SIG-M5 treated with dmso at 0.1 percent for 504 hours (cell line): ENCODE measurements around the gene TRMT10C.
"Not testable (repeated sequence)": the region's sequence is repeated elsewhere in the genome, so short reads cannot be mapped to it uniquely, and the experiment has no call there.

Experiments used
- DNase-seq: peaks from one replicate; lab custom pipeline; 2025; ENCODE audit not compliant: unreplicated experiment; lab: John Stamatoyannopoulos, UW

TRMT10C gene

DNA sequence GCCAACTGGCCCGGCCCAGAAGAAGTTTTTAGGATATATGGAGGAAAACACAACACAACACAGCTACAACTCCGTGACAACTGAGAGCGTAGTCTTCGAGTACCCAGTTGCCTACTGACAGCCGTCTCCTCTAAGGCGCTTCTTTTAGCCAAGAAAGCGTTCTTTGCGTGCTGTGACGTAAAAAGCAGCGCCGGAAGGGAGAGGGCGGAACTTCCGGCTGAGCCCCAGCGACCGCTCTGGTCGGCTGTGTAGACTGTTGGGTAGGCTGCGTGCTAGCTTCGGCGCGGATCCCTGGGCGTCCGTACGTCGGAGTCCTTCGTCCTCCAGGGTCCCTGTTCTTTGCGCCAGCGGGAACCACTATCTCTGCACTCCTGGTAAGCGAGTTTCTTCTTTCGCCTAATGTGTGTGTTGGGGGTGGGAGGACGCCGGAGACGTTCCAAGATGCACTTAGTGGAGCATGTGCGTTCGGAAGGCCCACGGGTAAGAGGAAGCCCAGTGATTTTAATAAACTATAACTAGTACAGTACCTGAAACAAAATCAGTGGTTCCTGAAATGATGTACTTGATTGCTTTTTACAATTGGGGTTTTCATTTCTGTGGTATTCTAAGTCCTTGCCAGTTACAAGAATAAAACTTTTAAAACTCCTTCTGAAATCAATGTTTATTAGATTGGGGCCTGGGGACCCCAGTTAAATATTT is at the start of gene TRMT10C:
TRMT10C (plus strand) TSS at position 239 of the 699 bp plus-strand sequence. CDS start 2,914 bp downstream, outside the sequence.
- peak; percentile 94 for DNase-seq

DNA sequence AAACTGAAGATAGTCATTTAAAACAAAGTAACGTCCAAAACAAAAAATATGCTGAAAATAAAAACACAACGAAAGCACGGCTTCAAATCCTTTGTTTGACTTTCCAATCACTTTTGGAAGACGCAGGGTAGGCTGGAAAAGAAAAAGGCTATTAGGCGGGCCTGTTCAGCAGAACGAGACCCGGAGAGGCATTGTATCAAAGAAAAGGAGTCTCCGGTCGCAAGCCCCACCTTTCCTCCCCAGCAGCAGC is 49.3 kb upstream of the TRMT10C start:
- no peak for DNase-seq

DNA sequence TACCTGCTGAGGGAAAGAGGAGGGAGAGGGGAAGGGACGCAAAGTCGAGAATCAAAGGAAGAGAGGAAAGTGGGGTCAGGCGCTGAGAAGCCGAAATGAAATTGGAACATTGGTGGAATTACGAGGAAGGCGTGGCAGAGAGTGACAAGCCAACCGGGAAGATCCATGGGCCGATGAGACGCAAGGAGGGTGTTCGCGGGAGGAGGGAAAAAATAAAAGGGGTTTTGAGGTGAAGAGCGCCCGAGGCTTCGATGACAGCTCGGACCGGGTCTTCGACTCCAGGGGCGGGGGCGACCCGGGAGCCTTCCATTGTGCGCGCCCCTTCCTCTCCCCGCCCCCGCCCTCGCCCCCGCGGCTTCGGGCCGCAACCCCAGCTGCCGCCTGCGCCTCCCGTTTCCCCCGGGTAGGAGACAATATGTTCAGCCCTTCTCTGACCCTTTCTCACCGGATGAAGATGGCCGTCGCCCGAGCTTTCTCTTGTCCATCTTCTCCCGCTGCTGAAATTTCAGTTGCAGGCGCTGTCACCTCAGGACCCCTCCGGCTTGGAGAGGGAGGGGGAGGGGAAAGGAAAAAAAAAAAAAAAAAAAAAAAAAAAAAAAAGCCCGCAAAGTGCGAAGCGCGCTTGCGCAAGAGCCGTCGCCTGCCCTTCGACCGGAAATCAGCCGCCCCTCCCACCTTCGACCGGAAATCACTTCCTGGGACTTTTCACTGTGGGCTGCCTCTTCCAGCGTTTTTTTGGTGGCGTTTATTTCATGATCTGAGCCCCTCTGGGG is 48.8 kb upstream of the TRMT10C start, which contains the start of gene SENP7:
SENP7 (minus strand) TSS at position 567 of the 773 bp plus-strand sequence; CDS start at position 485, 82 bp downstream.
- peak; percentile 70 for DNase-seq

DNA sequence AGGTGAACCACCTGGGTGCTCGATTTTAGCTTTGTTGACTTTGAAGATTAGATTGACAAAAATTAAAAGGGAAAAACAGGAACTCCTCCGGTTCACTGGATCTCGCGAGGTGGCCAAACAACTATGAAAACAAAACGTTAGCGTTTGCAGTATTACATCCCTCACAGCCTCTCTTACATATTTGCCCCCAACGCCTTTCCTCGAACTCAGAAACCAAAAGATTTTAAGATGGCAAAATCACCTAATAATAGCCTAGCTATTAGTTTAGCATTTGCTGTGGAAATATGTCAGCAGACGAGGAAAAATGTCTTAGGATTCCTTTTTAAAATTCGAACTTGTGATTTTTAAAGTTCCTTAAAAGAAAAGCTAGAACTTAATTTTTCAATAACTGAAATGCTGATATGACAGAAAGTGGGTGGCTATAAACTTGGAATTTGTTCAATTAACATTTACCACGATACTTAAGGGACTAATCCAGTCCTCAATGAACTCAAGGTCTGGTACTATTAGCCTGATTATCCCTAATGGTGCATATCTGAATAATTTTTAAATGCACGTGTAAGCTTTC is 48.2 kb upstream of the TRMT10C start:
- peak; percentile 70 for DNase-seq

DNA sequence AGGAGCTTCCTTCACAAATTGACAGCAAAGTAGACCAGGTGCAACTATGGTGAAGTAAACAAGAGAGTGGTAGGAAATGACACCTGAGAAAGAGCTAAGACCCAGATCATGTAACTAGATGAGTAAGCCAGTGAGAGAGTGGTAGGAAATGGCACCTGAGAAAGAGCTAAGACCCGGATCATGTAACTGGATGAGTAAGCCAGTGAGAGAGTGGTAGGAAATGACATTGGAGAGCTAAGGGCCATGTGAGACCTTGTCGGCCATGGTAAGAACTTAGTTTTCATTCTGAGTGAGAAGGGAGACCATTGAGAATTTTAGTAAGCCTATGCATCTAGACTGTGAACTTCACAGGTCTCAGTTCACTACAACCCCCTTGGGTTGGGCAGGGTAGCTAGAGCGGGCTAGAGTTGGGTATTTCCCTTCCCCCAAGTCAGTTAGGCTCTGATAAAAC is 43.2 kb upstream of the TRMT10C start:
- DNase-seq = no peak

DNA sequence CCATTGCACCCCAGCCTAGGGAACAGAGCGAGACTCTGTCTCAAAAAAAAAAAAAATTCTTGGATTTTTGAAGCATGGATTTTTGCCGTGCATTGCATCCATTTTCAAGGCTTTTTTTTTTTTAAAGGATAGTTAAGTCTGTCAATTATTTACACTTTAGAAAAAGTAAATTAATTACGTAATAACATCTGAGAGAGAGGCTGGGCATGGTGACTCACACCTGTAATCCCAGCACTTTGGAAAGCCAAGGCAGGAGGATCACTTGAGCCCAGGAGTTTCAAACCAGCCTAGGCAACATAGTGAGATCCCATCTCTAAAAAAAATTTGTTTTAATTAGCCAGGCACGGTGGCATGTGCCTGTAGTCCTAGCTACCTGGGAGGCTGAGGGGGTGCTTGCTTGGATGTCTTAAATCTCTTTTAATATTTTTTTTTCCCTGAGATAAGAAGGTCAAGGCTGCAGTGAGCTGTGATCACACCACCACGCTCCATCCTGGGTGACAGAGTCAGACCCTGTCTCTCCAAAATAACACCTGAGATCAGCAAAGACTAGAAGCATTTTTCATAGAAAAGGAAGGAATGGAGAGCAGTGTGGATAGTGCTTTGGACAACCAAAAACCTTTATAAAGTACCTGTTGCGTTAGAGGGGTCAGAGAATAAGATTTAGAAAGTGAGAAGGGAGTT is 41.8 kb upstream of the TRMT10C start:
- no peak for DNase-seq

DNA sequence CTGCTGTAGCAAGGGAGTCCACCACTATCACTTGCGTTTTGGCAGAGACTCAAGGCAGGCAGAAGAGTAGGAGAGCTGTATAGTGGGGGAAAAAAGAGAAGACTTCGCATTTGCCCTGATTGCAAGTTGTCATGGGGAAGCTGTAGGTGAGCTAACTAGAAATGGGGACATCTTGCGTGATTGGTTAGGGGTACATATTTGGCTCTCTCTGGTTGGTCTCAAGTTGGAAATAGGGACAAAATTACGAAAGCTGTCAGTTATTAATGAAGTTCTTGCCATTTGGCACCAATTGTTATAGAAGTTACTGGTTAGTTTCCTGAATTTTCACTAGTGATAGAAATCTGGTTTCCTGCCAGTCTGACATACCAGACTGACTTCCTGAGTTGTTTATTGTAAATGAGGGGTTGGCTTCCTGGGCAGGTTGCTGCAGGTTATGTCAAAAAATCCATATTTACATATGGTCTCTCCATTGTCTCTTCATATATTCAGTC is 40.4 kb upstream of the TRMT10C start:
- DNase-seq = no peak

DNA sequence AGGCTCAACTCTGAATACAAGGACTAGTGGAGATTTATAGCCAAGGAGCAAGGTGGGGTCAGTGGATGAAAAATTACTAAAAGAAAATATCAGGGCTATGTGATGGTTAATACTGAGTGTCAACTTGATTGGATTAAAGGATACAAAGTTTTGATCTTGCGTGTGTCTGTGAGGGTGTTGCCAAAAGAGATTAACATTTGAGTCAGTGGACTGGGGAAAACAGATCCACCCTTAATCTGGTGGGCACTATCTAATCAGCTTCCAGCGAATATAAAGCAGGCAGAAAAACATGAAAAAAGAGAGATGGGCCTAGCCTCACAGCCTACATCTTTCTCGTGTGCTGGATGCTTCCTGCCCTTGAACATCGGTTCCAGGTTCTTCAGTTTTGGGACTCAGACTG is 34.2 kb upstream of the TRMT10C start:
- no peak for DNase-seq

DNA sequence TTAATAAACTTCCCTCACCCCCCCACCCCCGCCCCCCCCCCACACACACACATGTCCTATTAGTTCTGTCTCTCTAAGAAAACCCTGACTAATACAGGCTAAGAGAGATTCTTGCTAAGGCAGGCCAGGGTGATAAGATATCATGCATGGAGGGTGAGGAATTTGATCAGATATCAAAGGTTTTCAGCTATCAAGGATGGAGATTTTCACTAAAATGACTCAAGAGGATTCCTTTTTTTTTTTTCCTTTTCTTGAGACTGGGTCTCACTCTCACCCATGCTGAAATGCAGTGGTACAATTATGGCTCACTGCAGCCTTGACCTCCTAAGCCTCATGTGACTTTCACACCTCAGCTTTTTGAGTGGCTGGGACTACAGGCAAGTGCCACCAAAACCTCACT is 33.8 kb upstream of the TRMT10C start:
- DNase-seq = no peak

DNA sequence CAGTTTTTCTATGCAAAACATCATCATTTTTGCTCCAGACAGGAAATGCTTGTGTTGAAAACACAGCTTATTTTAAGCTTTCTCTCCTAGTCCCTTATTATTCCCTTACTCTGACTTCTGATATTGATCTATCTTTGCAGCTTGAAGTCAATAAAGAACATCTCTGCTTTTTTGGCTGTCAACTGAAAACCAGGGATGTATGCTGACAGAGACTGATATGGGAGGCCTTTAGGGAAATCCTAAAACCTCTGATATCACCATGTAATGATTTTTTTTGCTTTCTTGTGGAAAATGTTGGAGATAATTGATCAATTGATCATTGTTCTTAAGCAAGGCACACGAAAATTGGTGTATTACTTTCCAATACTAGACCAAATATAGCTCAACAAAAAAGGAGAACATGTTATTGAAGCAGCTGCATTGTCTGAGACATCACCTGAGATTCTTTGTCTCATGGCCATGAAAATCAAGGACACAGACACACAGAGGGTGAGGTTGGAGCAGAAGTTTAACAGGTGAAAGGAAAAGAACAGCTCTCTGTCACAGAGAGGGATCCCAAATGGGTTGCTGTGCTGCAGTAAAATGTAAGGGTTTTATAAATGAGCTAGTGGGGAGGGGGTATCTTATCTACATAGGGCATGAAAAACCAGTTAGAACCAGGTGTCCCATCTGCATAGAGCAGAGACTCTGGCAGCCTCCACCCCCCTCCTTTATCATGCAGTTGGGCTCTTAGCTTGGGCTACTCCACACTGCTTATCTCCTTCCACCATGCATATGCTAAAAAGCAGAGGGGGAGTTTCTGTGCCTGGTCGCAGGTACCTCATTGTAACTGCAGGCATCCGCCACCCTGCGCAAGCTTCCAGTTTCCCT is 31.6 kb upstream of the TRMT10C start:
- DNase-seq = no peak

DNA sequence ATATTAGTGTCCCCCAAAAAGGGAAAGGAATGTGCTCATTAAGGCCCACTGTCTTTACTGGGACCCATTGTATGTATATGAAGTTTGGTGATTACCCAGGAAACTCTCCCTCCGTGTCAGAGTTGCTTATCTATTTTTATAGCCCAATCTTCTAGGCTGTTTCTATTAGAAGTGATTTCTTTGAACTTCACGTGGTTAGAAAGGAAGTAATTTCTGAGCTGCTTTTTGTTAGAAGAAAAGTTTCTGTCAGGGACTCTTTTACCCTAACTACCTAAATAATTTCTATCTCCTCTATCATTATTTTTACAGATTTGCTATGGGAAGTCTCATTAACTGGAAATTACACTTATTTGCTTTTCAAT is 31.0 kb upstream of the TRMT10C start:
- DNase-seq = no peak

DNA sequence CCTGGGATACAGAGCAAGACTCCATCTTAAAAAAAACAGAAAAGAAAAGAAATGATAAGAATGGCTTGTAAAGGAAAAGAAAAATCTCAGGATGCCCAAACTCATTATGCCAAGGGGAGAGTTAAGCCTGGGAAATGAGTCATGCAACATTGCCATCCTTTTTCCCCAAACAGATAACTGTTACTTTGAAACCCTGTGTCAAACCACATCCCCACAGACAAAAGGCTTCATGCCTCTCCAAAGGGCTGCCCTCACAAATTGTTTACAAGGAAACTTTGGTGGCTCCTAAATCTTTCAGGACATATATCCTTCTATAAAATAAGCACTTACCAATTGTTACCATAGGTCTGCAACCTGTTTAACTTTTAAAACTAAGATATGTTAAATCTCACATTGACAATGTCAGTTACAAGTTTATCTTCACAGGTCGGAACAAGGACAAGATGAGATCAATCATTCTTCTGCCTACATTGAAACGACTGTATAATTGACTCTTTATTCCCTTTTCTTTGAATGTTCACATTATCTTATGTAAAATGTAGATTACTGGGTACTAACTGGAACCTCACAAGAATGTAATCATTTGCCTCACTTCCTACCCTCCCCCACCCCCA is 30.1 kb upstream of the TRMT10C start:
- DNase-seq = no peak

DNA sequence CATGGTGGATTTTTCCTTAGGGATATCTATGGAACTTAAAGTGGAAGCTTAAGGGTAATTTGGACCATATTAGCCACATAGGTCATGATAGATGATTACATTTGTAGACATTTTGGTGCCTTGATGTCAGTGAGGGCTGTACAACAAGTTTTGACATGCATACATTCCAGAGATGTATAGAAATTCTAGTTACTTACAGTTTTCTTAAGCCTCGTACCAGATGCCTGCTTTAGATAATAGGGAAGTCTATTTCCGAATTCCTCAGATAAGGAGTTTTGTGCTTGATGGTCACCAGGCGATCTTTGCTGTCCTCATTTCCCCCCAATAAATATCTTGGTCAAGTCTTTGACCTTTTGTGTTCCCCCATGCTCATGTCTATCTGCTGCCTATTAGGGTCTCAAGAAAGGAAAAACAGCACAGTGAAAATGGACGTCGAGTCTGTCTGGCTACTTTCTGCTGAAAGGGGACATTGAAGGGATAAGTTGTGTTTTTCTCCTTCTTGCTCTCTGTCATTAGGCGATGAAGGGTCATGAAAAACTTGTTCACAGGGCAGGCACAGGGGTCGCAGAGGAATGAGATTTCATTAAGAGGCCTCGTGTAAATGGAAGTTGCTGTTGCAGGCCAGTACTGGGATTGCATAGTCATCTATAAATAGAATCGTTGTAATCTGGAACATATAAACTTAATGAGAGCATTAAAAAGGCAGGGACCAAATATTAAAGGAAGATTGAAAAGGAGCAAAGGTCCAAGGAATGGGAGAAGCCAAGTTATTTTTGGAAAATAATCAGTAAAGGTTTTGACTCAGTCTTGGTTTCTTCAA is 28.7 kb upstream of the TRMT10C start:
- no peak for DNase-seq

DNA sequence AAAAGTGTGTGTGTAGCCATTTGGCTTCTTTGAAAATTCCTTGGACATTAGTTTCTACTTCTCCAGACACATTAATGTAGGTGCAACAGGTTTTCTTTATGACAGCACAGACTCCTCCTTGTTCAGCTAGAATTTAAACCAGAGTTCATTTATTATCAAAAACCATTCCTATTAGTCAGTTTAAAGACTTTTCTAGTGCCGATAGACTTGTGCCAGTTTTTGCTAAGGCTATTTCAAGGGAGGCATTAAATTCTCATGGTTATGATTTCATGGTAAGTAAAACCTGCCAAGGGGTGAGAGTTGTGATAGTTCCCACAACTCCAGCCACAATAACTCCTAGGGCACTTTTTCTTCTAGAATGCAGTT is 28.1 kb upstream of the TRMT10C start:
- DNase-seq = no peak

DNA sequence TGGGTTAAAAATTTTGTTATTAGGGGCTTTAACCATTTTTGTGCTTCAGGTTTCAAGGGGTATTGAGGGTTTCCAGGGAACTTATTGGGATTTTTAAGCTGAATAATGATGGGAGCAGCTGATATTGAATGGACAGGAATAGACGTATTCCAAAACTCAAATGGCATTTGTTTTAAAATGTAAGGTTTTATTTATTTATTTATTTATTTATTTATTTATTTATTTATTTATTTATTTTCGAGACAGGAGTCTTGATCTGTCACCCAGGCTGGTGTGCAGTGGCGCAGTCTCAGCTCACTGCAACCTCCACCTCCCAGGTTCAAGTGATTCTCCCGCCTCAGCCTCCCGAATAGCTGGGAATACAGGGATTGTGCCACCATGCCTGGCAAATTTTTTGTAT is 26.4 kb upstream of the TRMT10C start:
- no peak for DNase-seq

DNA sequence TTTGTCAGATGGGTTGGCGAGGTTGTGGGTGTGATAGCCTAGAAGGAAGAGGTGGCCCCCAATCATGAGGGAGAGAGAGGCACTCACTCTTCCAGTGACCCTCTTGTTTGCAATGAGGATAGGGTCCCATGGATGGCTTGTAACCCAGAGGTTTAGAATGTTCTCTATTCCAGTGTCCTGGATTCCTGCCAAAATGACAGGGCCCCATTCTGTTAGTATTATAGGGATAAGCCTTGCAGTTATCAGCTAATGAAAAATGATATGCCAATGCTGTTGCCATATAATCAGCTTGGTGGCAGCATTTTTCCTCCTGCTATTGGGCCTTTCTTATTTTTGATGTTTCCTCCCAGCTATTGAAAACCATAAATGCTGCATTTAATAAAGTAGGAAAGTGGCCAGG is 25.4 kb upstream of the TRMT10C start:
- DNase-seq = no peak

DNA sequence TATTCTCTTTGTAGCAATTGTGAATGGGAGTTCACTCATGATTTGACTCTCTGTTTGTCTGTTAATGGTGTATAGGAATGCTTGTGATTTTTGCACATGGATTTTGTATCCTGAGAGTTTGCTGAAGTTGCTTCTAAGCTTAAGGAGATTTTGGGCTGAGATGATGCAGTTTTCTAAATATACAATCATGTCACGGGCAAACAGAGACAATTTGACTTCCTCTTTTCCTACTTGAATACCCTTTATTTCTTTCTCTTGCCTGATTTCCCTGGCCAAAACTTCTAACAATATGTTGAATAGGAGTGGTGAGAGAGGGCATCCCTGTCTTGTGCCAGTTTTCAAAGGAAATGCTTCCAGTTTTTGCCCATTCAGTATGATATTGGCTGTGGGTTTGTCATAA is 24.7 kb upstream of the TRMT10C start:
- DNase-seq = not testable (repeated sequence)

DNA sequence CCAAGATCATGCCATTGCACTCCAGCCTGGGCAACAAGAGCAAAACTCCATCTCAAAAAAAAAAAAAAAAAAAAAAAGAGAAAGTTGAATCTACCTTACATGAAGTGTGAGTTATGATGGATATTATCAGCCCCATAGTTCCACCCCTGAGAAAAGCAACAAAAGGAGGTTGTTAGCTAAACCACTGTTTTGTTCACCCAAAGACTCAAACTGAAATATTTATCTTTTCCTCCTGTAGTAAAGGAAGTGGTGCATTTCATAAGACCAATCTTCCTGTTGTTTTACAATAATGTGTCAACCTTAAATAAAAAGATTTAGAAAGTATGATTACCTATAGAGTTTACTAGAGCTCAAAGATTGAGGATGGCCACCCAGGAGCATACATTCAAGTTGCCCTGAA is 18.7 kb upstream of the TRMT10C start:
- no peak for DNase-seq

DNA sequence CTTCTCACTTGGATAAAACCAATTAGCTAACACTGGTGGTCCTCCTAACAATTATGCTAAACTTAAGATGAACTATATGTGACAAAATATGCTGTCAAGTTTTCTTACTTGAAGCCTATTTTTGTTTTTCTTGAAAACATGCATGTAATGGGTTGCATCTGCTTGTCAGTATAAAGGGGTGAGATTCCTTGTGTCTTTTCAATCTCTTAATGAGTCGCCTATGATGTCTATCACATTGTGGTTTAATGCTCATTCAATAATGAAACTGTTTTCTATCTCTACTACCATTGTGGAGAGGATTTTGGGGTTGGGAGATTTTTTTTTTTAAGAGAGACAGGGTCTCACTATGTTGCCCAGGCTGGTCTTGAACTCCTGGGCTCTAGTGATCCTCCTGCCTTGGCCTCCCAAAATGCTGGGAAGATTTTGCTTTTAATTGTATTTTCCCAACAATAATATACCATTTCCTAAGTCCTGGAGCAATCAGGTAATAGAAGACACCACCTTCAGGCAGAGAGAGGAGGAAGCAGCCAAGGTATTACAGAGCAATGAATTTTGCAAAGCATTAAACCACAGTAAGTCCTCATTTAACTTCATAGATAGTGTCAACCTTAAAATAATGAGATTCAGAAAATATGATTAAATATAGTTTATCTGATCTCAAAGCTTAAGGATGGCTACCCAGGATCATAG is 17.4 kb upstream of the TRMT10C start:
- DNase-seq = no peak
